H1 (cell line): Measurements from ENCODE around the gene SAFB. TPM values are rescaled to one million over a fixed set of nuclear protein-coding genes. Genes with fewer than 3 reads are reported as not detected.

ENCODE experiments used
- CTCF ChIA-PET: fragments of 300-600 bp; sonication (Branson Sonifier 250); formaldehyde crosslinking; loops from one replicate; lab custom pipeline; 2021; ENCODE audit not compliant: partially characterized antibody; lab: Charles Lee
- POLR2A ChIA-PET: fragments of 300-600 bp; sonication (Branson Sonifier 250); formaldehyde crosslinking; loops from one replicate; lab custom pipeline; 2021; ENCODE audit warnings: inconsistent platforms; ENCODE audit not compliant: partially characterized antibody; lab: Charles Lee
- DNase-seq, 2 experiments: peaks; one replicate each; pipeline versions ENCODE4 v3.0.0 to v3.0.0-alpha.2; 2010 to 2022; ENCODE audit warnings: low spot score in 2 of 2, low read depth in 1 of 2, mixed read lengths in 1 of 2
- FAIRE-seq: peaks from 2 replicates; lab custom pipeline; 2011; peaks lifted over from hg19 to GRCh38; lab: Jason Lieb, UNC
- H2AFZ ChIP-seq: 2 replicates; pipeline ENCODE4 v1.8.1; 2012; ENCODE audit warnings: low read length, inconsistent platforms
- H2AK5ac ChIP-seq: 2 replicates; pipeline ENCODE4 v1.6.1; 2013; ENCODE audit warnings: low read depth, low read length
- H2BK120ac ChIP-seq: replicated peaks from 2 replicates; pipeline ENCODE3; 2013; ENCODE audit warnings: low read depth, low read length, inconsistent platforms
- H2BK12ac ChIP-seq: 2 replicates; pipeline ENCODE4 v1.6.1; 2013; ENCODE audit warnings: low read depth, low read length
- H2BK15ac ChIP-seq: 2 replicates; pipeline ENCODE4 v1.6.1; 2013; ENCODE audit warnings: low read length
- H2BK20ac ChIP-seq: 2 replicates; pipeline ENCODE4 v1.6.1; 2013; ENCODE audit warnings: low read length
- H2BK5ac ChIP-seq: 2 replicates; pipeline ENCODE4 v1.6.1; 2013; ENCODE audit warnings: low read depth, low read length
- H3K14ac ChIP-seq: 2 replicates; pipeline ENCODE4 v1.6.1; 2013; ENCODE audit warnings: inconsistent platforms; ENCODE audit not compliant: insufficient read length
- H3K18ac ChIP-seq: 2 replicates; pipeline ENCODE4 v1.6.1; 2013; ENCODE audit warnings: low read length; ENCODE audit errors: extremely low read depth
- H3K23ac ChIP-seq: 2 replicates; pipeline ENCODE4 v1.6.1; 2013; ENCODE audit warnings: inconsistent platforms; ENCODE audit not compliant: insufficient read length
- H3K23me2 ChIP-seq: 2 replicates; pipeline ENCODE4 v1.6.1; 2013; ENCODE audit warnings: low read depth, low read length
- H3K27ac ChIP-seq: 2 replicates; pipeline ENCODE4 v1.6.1; 2011; ENCODE audit warnings: low read depth, low read length, inconsistent platforms
- H3K27me3 ChIP-seq, 4 experiments: replicated peaks in 1 of 4; 1 replicate in 1 of 4; 2 replicates in 3 of 4; pipeline versions ENCODE4 v1.6.1 to v1.8.1; 2011 to 2013; ENCODE audit warnings: low read length in 3 of 4, mild to moderate bottlenecking in 3 of 4, inconsistent platforms in 2 of 4, mixed read lengths in 2 of 4, moderate library complexity in 1 of 4; ENCODE audit not compliant: control insufficient read depth in 3 of 4, insufficient read depth in 3 of 4; ENCODE audit errors: extremely low read depth in 1 of 4
- H3K36me3 ChIP-seq, 4 experiments: 2 replicates each; pipeline versions ENCODE4 v1.6.1 to v1.8.1; 2011 to 2013; ENCODE audit warnings: mild to moderate bottlenecking in 4 of 4, low read length in 3 of 4, moderate library complexity in 2 of 4, control low read depth in 1 of 4, inconsistent platforms in 1 of 4; ENCODE audit not compliant: insufficient read depth in 4 of 4, control insufficient read depth in 2 of 4
- H3K4ac ChIP-seq: replicated peaks from 2 replicates; pipeline ENCODE3; 2013; ENCODE audit warnings: low read length, low read depth, mixed read lengths, inconsistent platforms; ENCODE audit not compliant: insufficient read length
- H3K4me1 ChIP-seq, 4 experiments: replicated peaks in 1 of 4; 1 replicate in 1 of 4; 2 replicates in 3 of 4; pipeline versions ENCODE4 v1.6.1 to v1.8.1; 2011 to 2013; ENCODE audit warnings: low read length in 3 of 4, inconsistent platforms in 2 of 4, mixed read lengths in 1 of 4; ENCODE audit not compliant: insufficient read depth in 4 of 4, control insufficient read depth in 3 of 4
- H3K4me2 ChIP-seq, 2 experiments: 2 replicates each; pipeline versions ENCODE4 v1.6.1 to v1.8.1; 2011 to 2013; ENCODE audit warnings: low read depth in 2 of 2, low read length in 2 of 2, control low read depth in 1 of 2, inconsistent platforms in 1 of 2, mild to moderate bottlenecking in 1 of 2; ENCODE audit not compliant: insufficient read depth in 1 of 2
- H3K4me3 ChIP-seq, 4 experiments: fragments of 200-600, 300-600 bp in 1 of 4; sonication (generic), shearing (Covaris generic), sonication (Bioruptor Twin) in 1 of 4; 2 replicates each; pipeline versions ENCODE4 v1.5.1 to v1.8.1; 2011 to 2016; ENCODE audit warnings: low read length in 4 of 4, low read depth in 3 of 4, control low read depth in 2 of 4, inconsistent platforms in 2 of 4, mild to moderate bottlenecking in 2 of 4, mixed read lengths in 1 of 4, moderate library complexity in 1 of 4; ENCODE audit not compliant: insufficient read depth in 2 of 4; ENCODE audit errors: extremely low read depth in 1 of 4
- H3K56ac ChIP-seq: replicated peaks from 2 replicates; pipeline ENCODE3; 2013; ENCODE audit warnings: low read depth, mild to moderate bottlenecking, mixed read lengths, low read length, inconsistent platforms; ENCODE audit not compliant: insufficient read length
- H3K79me1 ChIP-seq: 2 replicates; pipeline ENCODE4 v1.6.1; 2013; ENCODE audit warnings: low read depth, low read length, control low read depth
- H3K79me2 ChIP-seq, 2 experiments: 2 replicates each; pipeline versions ENCODE4 v1.6.1 to v1.8.1; 2012 to 2013; ENCODE audit warnings: low read length in 2 of 2, mild to moderate bottlenecking in 2 of 2, inconsistent platforms in 1 of 2; ENCODE audit not compliant: insufficient read depth in 2 of 2, control insufficient read depth in 1 of 2
- H3K9ac ChIP-seq, 4 experiments: replicated peaks in 1 of 4; 1 replicate in 1 of 4; 2 replicates in 3 of 4; pipeline versions ENCODE4 v1.6.1 to v1.8.1; 2011 to 2013; ENCODE audit warnings: low read depth in 3 of 4, low read length in 3 of 4, control low read depth in 2 of 4, mild to moderate bottlenecking in 2 of 4, moderate library complexity in 2 of 4, inconsistent platforms in 1 of 4; ENCODE audit errors: extremely low read depth in 1 of 4
- H3K9me3 ChIP-seq, 2 experiments: 2 replicates each; pipeline versions ENCODE4 v1.6.1 to v1.8.1; 2012 to 2013; ENCODE audit warnings: mild to moderate bottlenecking in 2 of 2, moderate library complexity in 2 of 2, control low read depth in 1 of 2, inconsistent platforms in 1 of 2, low read depth in 1 of 2, low read length in 1 of 2, mixed read lengths in 1 of 2; ENCODE audit not compliant: insufficient read depth in 2 of 2
- H4K20me1 ChIP-seq, 2 experiments: replicated peaks in 1 of 2; 2 replicates each; pipeline versions ENCODE3 to v1.8.1; 2011 to 2013; ENCODE audit warnings: inconsistent platforms in 2 of 2, low read length in 2 of 2, mild to moderate bottlenecking in 1 of 2; ENCODE audit not compliant: insufficient read depth in 2 of 2, control insufficient read depth in 1 of 2
- H4K5ac ChIP-seq: 2 replicates; pipeline ENCODE4 v1.6.1; 2013; ENCODE audit warnings: low read length, low read depth, mixed read lengths, inconsistent platforms; ENCODE audit not compliant: insufficient read length
- H4K8ac ChIP-seq: 2 replicates; pipeline ENCODE4 v1.8.0; 2013; ENCODE audit warnings: mild to moderate bottlenecking, moderate library complexity, low read length, inconsistent platforms; ENCODE audit not compliant: insufficient read depth; ENCODE audit errors: extremely low read depth
- H4K91ac ChIP-seq: replicated peaks from 2 replicates; pipeline ENCODE3; 2013; ENCODE audit warnings: low read length, mixed read lengths, inconsistent platforms; ENCODE audit not compliant: insufficient read length
- BACH1 ChIP-seq: IDR thresholded peaks from 2 replicates; pipeline ENCODE4 v1.6.1; 2012; ENCODE audit warnings: low read length, improper control_type of control experiment
- BRCA1 ChIP-seq: IDR thresholded peaks from 2 replicates; pipeline ENCODE4 v1.6.1; 2012; ENCODE audit warnings: low read depth, low read length, improper control_type of control experiment
- CBX5 ChIP-seq: fragments of 300-800, 300-1000 bp; sonication (generic); IDR thresholded peaks from 2 replicates; pipeline ENCODE4 v1.7.1; 2016; ENCODE audit warnings: antibody characterized with exemption, low read length, low read depth
- CBX8 ChIP-seq: fragments of 300-800, 300-1000 bp; sonication (generic); IDR thresholded peaks from 2 replicates; pipeline ENCODE4 v1.7.1; 2016; ENCODE audit warnings: low read depth, low read length, borderline replicate concordance
- GABPA ChIP-seq: IDR thresholded peaks from 2 replicates; pipeline ENCODE4 v1.6.1; 2011; ENCODE audit warnings: mild to moderate bottlenecking, low read length, moderate library complexity, borderline replicate concordance; ENCODE audit not compliant: insufficient read depth
- HDAC2 ChIP-seq, 2 experiments: fragments of 300-600 bp in 1 of 2; sonication (generic) in 1 of 2; IDR thresholded peaks; 2 replicates each; pipeline ENCODE4 v1.6.1; 2011 to 2012; ENCODE audit warnings: low read depth in 2 of 2, low read length in 2 of 2, mild to moderate bottlenecking in 2 of 2, moderate library complexity in 2 of 2, borderline replicate concordance in 1 of 2, inconsistent platforms in 1 of 2
- HDAC6 ChIP-seq: IDR thresholded peaks from one replicate; pipeline ENCODE4 v1.7.1; 2012; ENCODE audit warnings: low read depth, mild to moderate bottlenecking, inconsistent platforms, low read length, moderate library complexity
- KDM1A ChIP-seq: fragments of 200-600, 300-600 bp; sonication (generic); IDR thresholded peaks from 2 replicates; pipeline ENCODE4 v1.7.1; 2016; ENCODE audit warnings: mild to moderate bottlenecking, low read length, borderline replicate concordance
- KDM5A ChIP-seq: fragments of 200-600 bp; IDR thresholded peaks from 2 replicates; pipeline ENCODE4 v1.7.1; 2012; ENCODE audit warnings: mild to moderate bottlenecking, low read length, inconsistent platforms, mixed read lengths
- RBBP5 ChIP-seq: IDR thresholded peaks from 2 replicates; pipeline ENCODE4 v1.7.1; 2012; ENCODE audit warnings: low read depth, mild to moderate bottlenecking, inconsistent platforms, low read length, moderate library complexity, borderline replicate concordance
- RNF2 ChIP-seq: fragments of 200-900, 300-1000 bp; sonication (generic); IDR thresholded peaks from 2 replicates; pipeline ENCODE4 v1.7.1; 2016; ENCODE audit warnings: borderline replicate concordance, low read depth, mild to moderate bottlenecking, antibody characterized with exemption, low read length; ENCODE audit not compliant: poor library complexity, severe bottlenecking; ENCODE audit errors: missing control alignments
- SP4 ChIP-seq: IDR thresholded peaks from 2 replicates; pipeline ENCODE4 v1.6.1; 2012; ENCODE audit warnings: low read length, inconsistent platforms
- YY1 ChIP-seq: IDR thresholded peaks from 2 replicates; pipeline ENCODE4 v1.6.1; 2011; ENCODE audit warnings: low read depth, mild to moderate bottlenecking, low read length
- WGBS, 2 experiments: shearing (Covaris generic) in 1 of 2; methylation state at CpG; one replicate each; pipeline versions ENCODE4 v1.1.6 to v1.1.7; 2013 to 2015; ENCODE audit warnings: low lambda C conversion rate in 2 of 2, mixed read lengths in 2 of 2, inconsistent platforms in 1 of 2, low coverage in 1 of 2, missing lambda C conversion rate in 1 of 2; ENCODE audit not compliant: insufficient replicate concordance in 2 of 2, insufficient coverage in 1 of 2, insufficient read length in 1 of 2; ENCODE audit errors: extremely low coverage in 1 of 2, missing lambda C conversion rate in 1 of 2; 5-methylcytosine and 5-hydroxymethylcytosine counted together
- polyA plus RNA-seq, 7 experiments: library from polyadenylated mRNA; depleted of rRNA in 3 of 7; stranded (reverse) in 5 of 7; unstranded in 2 of 7; fragments of >200 nt in 5 of 7; fragments of 200-250 nt in 2 of 7; gene quantifications; 1 replicate in 5 of 7; 2 replicates in 1 of 7; 4 replicates in 1 of 7; pipeline versions ENCODE4 v1.2.1 to v1.2.3, GENCODE V29; 2011 to 2013; ENCODE audit warnings: missing spikeins in 2 of 7, mixed read lengths in 2 of 7
- total RNA-seq: library from RNA; stranded (reverse); fragmentation: NEBNext Ultra II Directional; extraction: Animal tissue kit (Norgen Biotek cat#: 25700); gene quantifications from 2 replicates; pipeline ENCODE4 v1.2.1, GENCODE V29; 2021
- TF ChIP-seq, protein P1 (sequence below): IDR thresholded peaks from 2 replicates; pipeline ENCODE4 v1.6.1; 2011; ENCODE audit warnings: low read depth, mild to moderate bottlenecking, low read length; ENCODE audit not compliant: insufficient read depth

The SAFB gene
- total and polyA plus RNA-seq, 2 of the 8 experiments (the other 6 are each of a cell fraction or from before 2014, with no cell fraction given): 27.0 to 110 TPM

DNA sequence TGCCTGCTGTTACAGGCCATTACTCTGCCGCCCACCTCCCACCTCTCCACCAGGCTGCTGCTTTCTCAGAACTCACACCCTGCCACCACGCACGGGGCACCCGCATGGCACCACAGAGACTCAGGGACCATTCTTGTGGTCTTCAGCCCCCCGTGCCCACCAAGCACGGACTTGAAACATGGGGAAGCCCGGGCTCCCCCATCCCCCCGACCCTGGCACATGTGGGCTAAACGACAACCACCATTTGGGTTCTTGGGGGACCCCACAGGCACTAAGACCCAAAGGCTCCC, 32.1 kb upstream of the SAFB start:
- H3K27me3 ChIP-seq: no peaks in the 10 kb centered on the region
- H3K23ac ChIP-seq: no peak overlapping the region
- 0 out of 2 replicates have a peak overlapping the region, but pooled peaks have one; percentile 47 for H3K27ac ChIP-seq
- H2BK120ac ChIP-seq: no peak overlapping the region
- H4K8ac ChIP-seq: 0 out of 2 replicates have a peak overlapping the region, but pooled peaks have one; percentile 20
- H3K56ac ChIP-seq: no peak overlapping the region
- peaks cover 29 to 66% (median 49%) of the 10 kb centered on the region in 4 experiments; a peak in 7 of 8 replicates for H3K36me3 ChIP-seq
- ChIA-PET POLR2A (no interaction called here), CTCF (no interaction called here)
- H4K5ac ChIP-seq: no peak overlapping the region
- no peak overlapping the region for H3K4me3 ChIP-seq
- peaks cover 2% of the 10 kb centered on the region; the same call in 1 of the 2 replicates for H3K23me2 ChIP-seq
- H3K9me3 ChIP-seq: no peaks in the 10 kb centered on the region
- H4K20me1 ChIP-seq: peaks cover 4 to 33% of the 10 kb centered on the region in 2 experiments
- FAIRE-seq (no peak), DNase-seq (no peak)
- WGBS, 2 experiments: 88% methylated on average over 9 of the region's 9 CpGs; no CpG with 5 or more reads in 1 of the 2 experiments
- H3K4me1 ChIP-seq: peaks cover 0 to 14% (median 9%) of the 10 kb centered on the region in 4 experiments; a peak in 6 of 7 replicates
- no peak overlapping the region for H2BK12ac ChIP-seq
- H3K79me1 ChIP-seq: peaks cover 15% of the 10 kb centered on the region
- H2AK5ac ChIP-seq: no peak overlapping the region
- H3K79me2 ChIP-seq: no peaks in the 10 kb centered on the region
- no peak overlapping the region for H2BK20ac ChIP-seq
- H3K4ac ChIP-seq: no peak overlapping the region
- no peak overlapping the region for H3K14ac ChIP-seq
- H2BK15ac ChIP-seq: no peak overlapping the region
- no peak overlapping the region for H3K18ac ChIP-seq
- no peak overlapping the region for H3K9ac ChIP-seq
- no peak overlapping the region for H3K4me2 ChIP-seq
- no peak overlapping the region for H2AFZ ChIP-seq
- H4K91ac ChIP-seq: no peak overlapping the region
- no peak overlapping the region for H2BK5ac ChIP-seq
- TF ChIP-seq RNF2: no peak
- no peak for TF ChIP-seq HDAC6
- no peak for TF ChIP-seq YY1
- TF ChIP-seq, protein P1, sequence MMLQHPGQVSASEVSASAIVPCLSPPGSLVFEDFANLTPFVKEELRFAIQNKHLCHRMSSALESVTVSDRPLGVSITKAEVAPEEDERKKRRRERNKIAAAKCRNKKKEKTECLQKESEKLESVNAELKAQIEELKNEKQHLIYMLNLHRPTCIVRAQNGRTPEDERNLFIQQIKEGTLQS: no peak
- TF ChIP-seq BACH1: no peak
- no peak for TF ChIP-seq KDM1A
- no peak for TF ChIP-seq KDM5A
- no peak for TF ChIP-seq GABPA
- TF ChIP-seq CBX8: no peak
- TF ChIP-seq CBX5: no peak
- no peak for TF ChIP-seq HDAC2 (IDR thresholded peaks at IDR 0.05; ENCODE audit: borderline replicate concordance in 1 of 2, low read depth in 2 of 2, low read length in 2 of 2)
- TF ChIP-seq SP4: no peak
- no peak for TF ChIP-seq BRCA1
- no peak for TF ChIP-seq RBBP5
